Tibial nerve (tissue), 4 donors: ENCODE measurements around the gene TIMD4. TPM values are rescaled to one million over a fixed set of nuclear protein-coding genes. Genes with fewer than 3 reads are reported as not detected.

Experiments used
- DNase-seq, 2 donors: peaks; one replicate each; pipeline ENCODE4 v3.0.0-alpha.2; 2019; ENCODE audit warnings: low spot score in 2 of 2
- H3K27ac ChIP-seq, 4 donors: fragments of 200-600 bp; sonication (generic) in 3 of 4; one replicate each; pipeline ENCODE4 v1.5.1; 2017 to 2019; ENCODE audit warnings: mild to moderate bottlenecking in 1 of 4
- H3K27me3 ChIP-seq, 2 donors: fragments of 200-600 bp; sonication (generic) in 1 of 2; one replicate each; pipeline versions ENCODE4 v1.5.1 to v1.6.0; 2017 to 2019
- H3K36me3 ChIP-seq, 3 donors: fragments of 200-600 bp; sonication (generic); one replicate each; pipeline ENCODE4 v1.5.1; 2018 to 2019
- H3K4me1 ChIP-seq, 4 donors: fragments of 200-600 bp; sonication (generic) in 3 of 4; one replicate each; pipeline ENCODE4 v1.5.1; 2017 to 2019
- H3K4me3 ChIP-seq, 4 donors: fragments of 200-600 bp; sonication (generic) in 3 of 4; one replicate each; pipeline ENCODE4 v1.5.1; 2017 to 2019; ENCODE audit warnings: mild to moderate bottlenecking in 1 of 4, moderate library complexity in 1 of 4
- H3K9me3 ChIP-seq, 4 donors: fragments of 200-600 bp; sonication (generic) in 3 of 4; one replicate each; pipeline ENCODE4 v1.5.1; 2017 to 2019
- CTCF ChIP-seq, 5 experiments: fragments of 200-600 bp in 3 of 5; fragments of 450-650 bp in 2 of 5; sonication (generic) in 3 of 5; IDR thresholded peaks; one replicate each; pipeline ENCODE4 v1.5.1; 2016 to 2019; ENCODE audit warnings: antibody characterized with exemption in 5 of 5, mild to moderate bottlenecking in 3 of 5, moderate library complexity in 2 of 5
- EP300 ChIP-seq, 2 donors: sonication (generic); formaldehyde crosslinking; IDR thresholded peaks; one replicate each; pipeline ENCODE4 v1.6.1; 2017; ENCODE audit warnings: antibody characterized with exemption in 2 of 2, mild to moderate bottlenecking in 1 of 2
- POLR2A ChIP-seq, 2 donors: fragments of 450-650 bp; IDR thresholded peaks; one replicate each; pipeline ENCODE4 v1.6.1; 2017; ENCODE audit warnings: antibody characterized with exemption in 2 of 2, mild to moderate bottlenecking in 2 of 2, moderate library complexity in 2 of 2
- WGBS, 2 donors: methylation state at CpG; one replicate each; pipeline ENCODE4 v1.1.5; 2018; 5-methylcytosine and 5-hydroxymethylcytosine counted together
- total RNA-seq, 4 donors: library from RNA; depleted of rRNA; stranded (reverse); fragments of >200 nt; gene quantifications; one replicate each; pipeline ENCODE4 v1.1.0, GENCODE V29; 2016

TIMD4 gene
- not detected for total RNA-seq

DNA sequence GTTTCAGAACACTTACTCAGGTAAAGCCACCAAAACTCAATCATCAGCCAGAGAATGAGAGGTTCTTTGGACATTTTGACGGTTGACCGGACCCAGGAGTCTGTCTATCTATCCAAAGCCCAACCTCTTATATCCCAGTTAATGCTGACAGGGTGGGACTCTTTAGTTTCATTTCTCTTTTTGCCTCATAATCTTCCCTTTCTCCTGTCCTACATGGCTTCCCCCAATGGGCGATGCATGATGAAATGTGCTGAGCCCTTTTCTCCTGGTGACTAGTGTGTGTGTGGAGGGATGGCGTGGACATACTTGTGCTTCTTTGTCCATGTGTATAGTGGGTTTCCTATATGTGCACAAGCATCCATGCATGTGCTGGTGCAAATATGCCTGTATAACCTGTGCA lies at the start of gene TIMD4:
Gene TIMD4, minus strand, starts transcription at position 102 of the 400 bp plus-strand sequence. Its CDS starts 28 bp downstream, at position 74.
- H3K9me3 ChIP-seq = peaks cover 0 to 7% (median 0%) of the 10 kb centered on the region in 4 donors
- H3K36me3 ChIP-seq = no peaks in the 10 kb centered on the region
- WGBS, 2 donors = 88 to 92% methylated on average over 4 of the region's 4 CpGs
- no peak within 1 kb of the TSS for H3K4me3 ChIP-seq
- H3K27me3 ChIP-seq = no peaks in the 10 kb centered on the region
- DNase-seq = peak in 1 of 2 donors; percentile 10
- TF ChIP-seq POLR2A (IDR thresholded peaks at IDR 0.05) (no peak), EP300 (IDR thresholded peaks at IDR 0.05) (peak in 1 of 2 donors; percentile 35)
- no peaks in the 10 kb centered on the region for H3K4me1 ChIP-seq
- H3K27ac ChIP-seq = no peak within 1 kb of the TSS

DNA sequence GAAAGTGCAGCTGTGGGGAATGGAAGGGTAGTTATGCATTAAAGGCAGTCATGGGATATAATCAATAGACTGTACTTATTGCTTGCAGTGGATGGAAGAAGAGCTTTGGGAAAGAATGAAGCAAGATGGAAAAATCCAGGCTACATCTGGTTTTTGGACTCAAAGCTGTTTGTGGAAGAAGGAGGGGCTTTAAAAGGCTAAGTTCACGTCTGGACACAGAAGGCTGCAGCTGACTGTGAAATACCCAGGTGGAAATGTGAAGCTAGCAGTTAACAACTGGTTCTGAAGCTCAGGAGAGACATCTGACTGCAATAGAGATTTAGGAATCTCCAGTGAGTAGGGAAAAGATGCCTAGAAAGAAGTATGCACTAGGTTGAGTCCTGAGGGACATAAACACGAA lies 43.2 kb upstream of the TIMD4 start:
- H3K27me3 ChIP-seq = no peaks in the 10 kb centered on the region
- peaks cover 0 to 13% (median 0%) of the 10 kb centered on the region in 4 donors for H3K9me3 ChIP-seq
- H3K27ac ChIP-seq = no peak overlapping the region
- 52 to 59% methylated on average over 2 of the region's 2 CpGs for WGBS, 2 donors
- no peak overlapping the region for H3K4me3 ChIP-seq
- DNase-seq = no peak
- no peaks in the 10 kb centered on the region for H3K36me3 ChIP-seq
- H3K4me1 ChIP-seq = no peaks in the 10 kb centered on the region
- TF ChIP-seq CTCF (IDR thresholded peaks at IDR 0.05) (no peak), EP300 (IDR thresholded peaks at IDR 0.05) (no peak), POLR2A (IDR thresholded peaks at IDR 0.05) (no peak)

- TF ChIP-seq CTCF (IDR thresholded peaks at IDR 0.05) (no peak), EP300 (IDR thresholded peaks at IDR 0.05) (no peak), POLR2A (IDR thresholded peaks at IDR 0.05) (no peak)
- H3K4me1 ChIP-seq = no peaks in the 10 kb centered on the region
- H3K4me3 ChIP-seq = no peak overlapping the region
- no peak for DNase-seq
- no peaks in the 10 kb centered on the region for H3K27me3 ChIP-seq
- peaks cover 0 to 25% (median 0%) of the 10 kb centered on the region in 4 donors for H3K9me3 ChIP-seq
- H3K27ac ChIP-seq = no peak overlapping the region
- H3K36me3 ChIP-seq = no peaks in the 10 kb centered on the region
Observed at GRCh38 chr5:157004893-157005551, 42.0 kb upstream of the TIMD4 start.

GRCh38 chr5:156991714-156992113 lies 28.7 kb upstream of the TIMD4 start:
- Histone ChIP-seq H3K9me3 (no peaks in the 10 kb centered on the region), H3K4me1 (no peaks in the 10 kb centered on the region), H3K36me3 (no peaks in the 10 kb centered on the region), H3K27me3 (no peaks in the 10 kb centered on the region), H3K27ac (no peak overlapping the region), H3K4me3 (no peak overlapping the region)
- no peak for DNase-seq
- WGBS, 2 donors = 54 to 64% methylated on average over 4 of the region's 4 CpGs
- TF ChIP-seq EP300 (IDR thresholded peaks at IDR 0.05) (no peak), POLR2A (IDR thresholded peaks at IDR 0.05) (no peak), CTCF (IDR thresholded peaks at IDR 0.05) (no peak)

GRCh38 chr5:156984064-156984463 lies 21.0 kb upstream of the TIMD4 start:
- H3K4me1 ChIP-seq = no peaks in the 10 kb centered on the region
- no peak overlapping the region for H3K27ac ChIP-seq
- no peaks in the 10 kb centered on the region for H3K27me3 ChIP-seq
- H3K36me3 ChIP-seq = no peaks in the 10 kb centered on the region
- DNase-seq = no peak
- H3K9me3 ChIP-seq = no peaks in the 10 kb centered on the region
- WGBS, 2 donors = 86 to 91% methylated on average over 8 to 9 of the region's 9 CpGs
- H3K4me3 ChIP-seq = no peak overlapping the region
- TF ChIP-seq EP300 (IDR thresholded peaks at IDR 0.05) (no peak), POLR2A (IDR thresholded peaks at IDR 0.05) (no peak), CTCF (IDR thresholded peaks at IDR 0.05) (no peak)
